ENCODE results near the gene PPIP5K1.
"Not testable (repeated sequence)": the region's sequence is repeated elsewhere in the genome, so short reads cannot be mapped to it uniquely, and the experiment has no call there.

- TF ChIP-seq CTCF (IDR thresholded peaks at IDR 0.05 in 8 of 11, conservative IDR thresholded peaks at IDR 0.05 in 3 of 11); POLR2A (IDR thresholded peaks at IDR 0.05): not testable (repeated sequence)
Measured at GRCh38 chr15:43592841-43593240, 2.8 kb upstream of the PPIP5K1 start.

Measured in spleen (tissue), 7 donors.